Mesodermal cell (in vitro differentiated cells): ENCODE measurements around the gene PKIG.
"Not testable (repeated sequence)": the region's sequence is repeated elsewhere in the genome, so short reads cannot be mapped to it uniquely, and the experiment has no call there.

Experiments
- H3K27ac ChIP-seq: 2 replicates; pipeline ENCODE4 v1.7.0; 2013; ENCODE audit warnings: mild to moderate bottlenecking, low read depth, low read length, moderate library complexity; ENCODE audit not compliant: severe bottlenecking
- H3K36me3 ChIP-seq: 2 replicates; pipeline ENCODE4 v1.7.1; 2013; ENCODE audit warnings: mild to moderate bottlenecking, low read length, moderate library complexity; ENCODE audit not compliant: control insufficient read depth, insufficient read depth
- H3K4me1 ChIP-seq: one replicate; pipeline ENCODE4 v1.7.1; 2013; ENCODE audit warnings: mild to moderate bottlenecking, low read length; ENCODE audit not compliant: insufficient read depth, control insufficient read depth, poor library complexity, severe bottlenecking
- H3K4me3 ChIP-seq: 2 replicates; pipeline ENCODE4 v1.7.0; 2013; ENCODE audit warnings: low read length, control low read depth, mild to moderate bottlenecking; ENCODE audit not compliant: insufficient read depth, poor library complexity, severe bottlenecking; ENCODE audit errors: extremely low read depth
- H3K9me3 ChIP-seq: 2 replicates; pipeline ENCODE4 v1.7.1; 2013; ENCODE audit warnings: mild to moderate bottlenecking, low read length, moderate library complexity; ENCODE audit not compliant: control insufficient read depth
- WGBS, 2 experiments: methylation state at CpG; one replicate each; pipeline ENCODE4 v1.1.5; 2013; ENCODE audit warnings: missing lambda C conversion rate in 2 of 2; ENCODE audit not compliant: insufficient coverage in 2 of 2; 5-methylcytosine and 5-hydroxymethylcytosine counted together

Gene PKIG

DNA sequence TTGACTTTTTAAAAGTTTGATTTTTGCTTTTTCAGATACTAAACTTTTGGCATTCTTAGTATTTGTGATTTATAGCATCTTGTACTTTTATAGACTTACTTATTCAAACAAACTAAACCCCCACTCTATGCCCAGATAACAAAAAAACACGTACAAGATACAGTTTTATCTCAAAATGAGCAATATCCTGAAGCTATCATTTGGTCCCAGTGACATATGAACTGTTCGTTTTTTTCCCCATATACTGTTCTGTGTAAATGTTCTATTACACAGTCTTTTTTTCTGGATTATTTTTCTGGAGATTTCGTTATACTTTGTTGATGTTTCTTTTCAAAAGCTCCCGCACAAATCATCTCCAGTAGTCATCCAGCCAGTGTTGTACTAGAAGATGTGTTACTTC is 33.3 kb upstream of the PKIG start:
- no peak overlapping the region for H3K27ac ChIP-seq
- no peaks in the 10 kb centered on the region for H3K36me3 ChIP-seq
- H3K4me3 ChIP-seq = no peak overlapping the region
- no peaks in the 10 kb centered on the region for H3K9me3 ChIP-seq
- WGBS, 2 experiments = 86% methylated on average over 1 of the region's 4 CpGs; no CpG with 5 or more reads in 1 of the 2 experiments
- peaks cover 39% of the 10 kb centered on the region for H3K4me1 ChIP-seq

GRCh38 chr20:44552050-44552449 is 30.3 kb upstream of the PKIG start:
- Histone ChIP-seq H3K4me3 (no peak overlapping the region), H3K27ac (peak overlapping the region; percentile 96), H3K4me1 (peaks cover 50% of the 10 kb centered on the region), H3K36me3 (no peaks in the 10 kb centered on the region), H3K9me3 (no peaks in the 10 kb centered on the region)
- 71 to 73% methylated on average over 3 of the region's 4 CpGs for WGBS, 2 experiments

DNA sequence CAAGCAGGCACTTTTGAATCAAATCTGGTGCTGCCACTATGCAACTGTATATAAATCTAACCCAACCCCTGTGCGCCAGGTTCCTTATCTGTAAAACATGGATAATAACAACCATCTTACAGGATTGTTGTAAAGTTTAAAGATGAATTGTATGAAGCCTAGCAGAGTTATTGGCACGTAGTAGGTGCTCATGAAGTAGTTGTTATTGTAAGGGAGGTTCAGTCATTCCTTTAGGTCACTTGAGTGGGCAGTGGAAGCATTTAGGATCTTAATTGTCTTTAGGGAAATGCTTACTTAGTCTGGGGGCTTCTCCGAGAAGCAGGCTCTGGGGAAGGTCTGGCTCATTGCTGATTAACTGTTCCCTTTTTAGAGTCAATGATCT is 29.8 kb upstream of the PKIG start:
- H3K27ac ChIP-seq = peak overlapping the region; percentile 96

GRCh38 chr20:44552950-44553908 is 29.1 kb upstream of the PKIG start:
- H3K27ac ChIP-seq = peak overlapping the region; percentile 96
- no peaks in the 10 kb centered on the region for H3K9me3 ChIP-seq
- H3K4me3 ChIP-seq = no peak overlapping the region
- WGBS, 2 experiments = 73 to 82% methylated on average over 2 to 3 of the region's 6 CpGs
- peaks cover 44% of the 10 kb centered on the region for H3K4me1 ChIP-seq
- no peaks in the 10 kb centered on the region for H3K36me3 ChIP-seq

More for the DNA sequence above, 29.8 kb upstream of the PKIG start:
- H3K36me3 ChIP-seq = no peaks in the 10 kb centered on the region
- 56 to 100% methylated on average over 1 to 2 of the region's 3 CpGs for WGBS, 2 experiments
- H3K4me3 ChIP-seq = no peak overlapping the region
- peaks cover 50% of the 10 kb centered on the region for H3K4me1 ChIP-seq
- H3K9me3 ChIP-seq = no peaks in the 10 kb centered on the region

- no peaks in the 10 kb centered on the region for H3K36me3 ChIP-seq
- H3K9me3 ChIP-seq = no peaks in the 10 kb centered on the region
- H3K4me1 ChIP-seq = peaks cover 9% of the 10 kb centered on the region
- H3K4me3 ChIP-seq = no peak overlapping the region
- no peak overlapping the region for H3K27ac ChIP-seq
Measured at GRCh38 chr20:44559302-44559701, 23.1 kb upstream of the PKIG start.

GRCh38 chr20:44560229-44560628 is 22.1 kb upstream of the PKIG start:
- Histone ChIP-seq H3K27ac (no peak overlapping the region), H3K9me3 (no peaks in the 10 kb centered on the region), H3K4me3 (no peak overlapping the region), H3K4me1 (peaks cover 4% of the 10 kb centered on the region), H3K36me3 (no peaks in the 10 kb centered on the region)
- WGBS, 2 experiments = 85 to 100% methylated on average over 1 of the region's 2 CpGs

GRCh38 chr20:44560818-44561217 is 21.6 kb upstream of the PKIG start:
- not testable (repeated sequence) for H3K36me3 ChIP-seq, H3K4me1 ChIP-seq, H3K27ac ChIP-seq, H3K9me3 ChIP-seq, H3K4me3 ChIP-seq
- WGBS, 2 experiments = 86 to 93% methylated on average over 3 to 5 of the region's 6 CpGs

DNA sequence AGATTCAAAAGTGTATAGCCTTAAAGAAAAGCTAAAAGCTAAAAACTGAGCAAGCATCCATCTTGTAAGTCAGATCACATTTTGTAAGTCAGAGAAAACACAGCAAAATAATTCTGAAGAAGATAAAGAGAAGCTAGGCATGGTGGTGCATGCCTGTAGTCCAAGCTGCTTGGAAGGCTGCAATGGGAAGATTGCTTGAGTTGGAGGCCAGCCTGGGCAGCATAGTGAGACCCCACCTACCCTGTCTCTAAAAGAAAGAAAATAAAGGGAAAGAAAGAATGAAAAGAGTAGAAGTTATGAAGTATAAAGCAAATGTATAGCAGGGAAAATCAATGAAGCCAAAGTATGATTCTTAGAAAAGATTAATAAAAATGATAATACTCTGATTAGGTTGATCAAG is 20.5 kb upstream of the PKIG start:
- no peaks in the 10 kb centered on the region for H3K9me3 ChIP-seq
- H3K4me3 ChIP-seq = no peak overlapping the region
- no peak overlapping the region for H3K27ac ChIP-seq
- no peaks in the 10 kb centered on the region for H3K36me3 ChIP-seq
- H3K4me1 ChIP-seq = no peaks in the 10 kb centered on the region

- Histone ChIP-seq H3K36me3 (no peaks in the 10 kb centered on the region), H3K4me3 (no peak overlapping the region), H3K4me1 (no peaks in the 10 kb centered on the region), H3K9me3 (no peaks in the 10 kb centered on the region), H3K27ac (no peak overlapping the region)
- WGBS, 2 experiments = 100% methylated on average over 2 of the region's 3 CpGs; no CpG with 5 or more reads in 1 of the 2 experiments
Measured at GRCh38 chr20:44566018-44566417, 16.4 kb upstream of the PKIG start.

- no peaks in the 10 kb centered on the region for H3K36me3 ChIP-seq
- H3K9me3 ChIP-seq = no peaks in the 10 kb centered on the region
- no peak overlapping the region for H3K4me3 ChIP-seq
- H3K27ac ChIP-seq = no peak overlapping the region
- H3K4me1 ChIP-seq = peaks cover 7% of the 10 kb centered on the region
Measured at GRCh38 chr20:44566811-44567210, 15.6 kb upstream of the PKIG start.

DNA sequence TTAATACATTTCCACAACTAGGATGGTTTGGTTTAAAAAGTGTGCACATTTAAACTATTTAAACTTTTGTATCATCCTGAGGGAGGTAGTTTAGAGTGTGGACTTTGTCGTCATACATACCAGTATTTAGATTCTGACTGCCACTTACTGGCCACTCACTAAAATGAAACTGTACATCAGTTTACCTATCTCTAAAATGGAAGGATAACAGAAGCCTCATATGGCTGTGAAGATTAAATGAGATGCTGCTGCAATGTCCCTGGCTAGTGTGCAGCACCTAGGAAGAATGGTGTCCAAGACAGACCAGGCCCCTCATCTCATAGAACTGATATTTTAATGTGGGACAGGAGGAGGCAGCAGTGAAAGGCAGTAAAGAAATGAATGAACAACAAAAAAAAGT is 12.0 kb upstream of the PKIG start:
- Histone ChIP-seq H3K4me1 (peaks cover 18% of the 10 kb centered on the region), H3K27ac (no peak overlapping the region), H3K36me3 (no peaks in the 10 kb centered on the region), H3K4me3 (no peak overlapping the region), H3K9me3 (no peaks in the 10 kb centered on the region)
- WGBS, 2 experiments = no CpG with 5 or more reads among the region's 1 CpG
